HL-60/S4 (cell line): ENCODE results near the gene LSM14B.
"Not testable (repeated sequence)": the region's sequence is repeated elsewhere in the genome, so short reads cannot be mapped to it uniquely, and the experiment has no call there.

Experiments used
- in situ Hi-C: fragments of 300-500 bp; cut with MboI; formaldehyde crosslinking; loops from 2 replicates; pipeline ENCODE4 v1.14.3; 2022; ENCODE audit warnings: low sequenced_read_pairs

LSM14B gene

DNA sequence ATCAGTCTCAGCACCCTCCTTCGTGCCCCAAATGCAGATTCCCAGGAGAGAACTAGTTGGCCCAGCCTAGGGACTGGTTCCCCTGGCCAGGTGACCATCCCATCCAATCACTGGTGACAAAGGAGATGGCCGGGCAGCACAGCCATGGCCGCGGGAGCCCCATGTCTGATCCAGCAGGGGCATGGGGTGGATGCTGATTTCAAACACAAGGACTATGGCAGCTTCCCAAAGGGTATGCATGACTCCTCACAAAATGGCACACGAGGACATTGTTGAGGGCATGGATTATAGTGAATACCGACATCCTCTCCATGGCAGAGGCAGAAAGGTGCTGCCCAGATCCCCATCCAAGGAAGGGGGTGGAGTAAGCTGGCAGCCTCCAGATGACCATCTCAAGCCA, 9.9 kb upstream of the LSM14B start:
- in situ Hi-C loops, result no loop called here

GRCh38 chr20:62114894-62115293, 7.4 kb upstream of the LSM14B start:
- in situ Hi-C loops, result no loop called here

DNA sequence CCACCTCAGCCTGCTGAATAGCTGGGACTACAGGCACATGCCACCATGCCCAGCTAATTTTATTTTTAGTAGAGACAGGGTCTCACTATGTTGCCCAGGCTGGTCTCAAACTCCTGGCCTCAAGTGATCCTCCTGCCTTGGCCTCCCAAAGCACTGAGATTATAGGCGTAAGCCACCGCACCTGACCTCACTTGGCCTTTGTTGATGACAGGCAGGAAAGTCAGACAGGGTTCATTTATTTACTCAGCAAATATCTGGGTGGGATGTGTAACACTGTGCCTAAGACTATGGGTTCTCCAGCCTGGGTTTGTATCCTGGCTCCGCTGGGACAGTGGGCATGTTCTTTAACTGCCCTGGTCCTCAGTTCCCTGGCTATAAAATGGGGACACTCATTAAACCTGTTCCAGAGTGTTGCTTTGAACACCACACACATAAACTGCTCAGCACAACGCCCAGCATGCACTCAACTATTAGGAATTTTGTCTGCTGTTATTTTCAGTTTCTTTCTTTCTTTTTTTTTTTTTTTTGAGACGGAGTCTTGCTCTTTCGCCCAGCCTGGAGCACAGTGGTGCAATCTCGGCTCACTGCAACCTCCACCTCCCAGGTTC, 6.4 kb upstream of the LSM14B start:
- in situ Hi-C loops, result not testable (repeated sequence)

DNA sequence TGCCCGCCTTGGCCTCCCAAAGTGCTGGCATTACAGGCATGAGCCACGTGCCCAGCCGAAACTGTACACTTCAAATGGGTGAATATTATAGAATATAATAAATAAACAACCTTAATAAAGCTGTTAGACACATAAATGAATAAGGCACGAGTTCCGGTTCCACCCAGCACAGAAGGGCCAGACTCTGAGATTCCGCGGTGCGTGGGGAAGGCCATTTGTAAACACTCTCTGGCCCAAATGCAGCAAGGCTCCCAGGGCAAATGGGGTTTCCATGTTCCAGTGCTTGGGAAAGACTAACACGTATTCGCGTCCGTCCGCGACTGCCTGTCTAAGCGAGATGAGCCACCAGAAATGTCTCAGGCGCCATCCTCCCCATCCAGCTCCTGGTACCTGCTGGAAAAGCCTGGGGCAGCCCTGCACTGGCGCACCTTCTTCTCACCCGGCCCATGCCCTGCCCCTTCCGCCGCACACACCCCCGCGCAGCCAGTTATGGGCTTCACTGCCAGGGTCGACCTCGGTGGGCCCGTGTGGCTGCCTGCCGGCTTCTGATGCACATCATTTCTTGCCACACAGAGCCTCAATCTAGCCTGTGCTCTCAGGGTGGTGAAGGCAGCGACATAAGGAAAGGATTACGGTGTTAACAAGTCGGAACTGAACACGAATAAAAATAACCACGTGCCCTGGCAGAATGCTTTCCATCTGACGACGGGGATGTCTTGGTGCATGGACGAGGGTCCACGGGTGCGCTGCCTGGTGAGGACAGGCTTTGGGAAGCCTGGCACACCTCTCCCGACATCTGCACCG, 5.5 kb upstream of the LSM14B start:
- in situ Hi-C loops, result no loop called here

DNA sequence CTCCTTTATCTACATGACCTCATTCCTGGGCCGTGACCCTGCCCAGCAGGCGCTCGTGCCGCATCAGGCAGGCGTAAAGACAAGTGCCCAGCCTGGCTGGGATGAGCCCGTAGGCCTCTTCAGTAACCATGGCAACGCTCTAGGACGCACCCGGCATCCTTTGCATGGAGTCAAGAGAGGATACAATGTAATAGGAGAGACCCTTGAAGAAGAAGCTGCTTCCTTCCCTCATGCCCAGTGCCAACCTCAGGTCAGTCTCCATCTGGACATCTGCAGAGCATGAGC, 5.0 kb upstream of the LSM14B start:
- in situ Hi-C loops, result no loop called here

GRCh38 chr20:62117658-62118057, 4.6 kb upstream of the LSM14B start:
- in situ Hi-C loops, result no loop called here

- in situ Hi-C loops, result no loop called here
Observed at GRCh38 chr20:62118113-62119043, 3.9 kb upstream of the LSM14B start.

GRCh38 chr20:62119115-62119514, 3.2 kb upstream of the LSM14B start:
- in situ Hi-C loops, result no loop called here

DNA sequence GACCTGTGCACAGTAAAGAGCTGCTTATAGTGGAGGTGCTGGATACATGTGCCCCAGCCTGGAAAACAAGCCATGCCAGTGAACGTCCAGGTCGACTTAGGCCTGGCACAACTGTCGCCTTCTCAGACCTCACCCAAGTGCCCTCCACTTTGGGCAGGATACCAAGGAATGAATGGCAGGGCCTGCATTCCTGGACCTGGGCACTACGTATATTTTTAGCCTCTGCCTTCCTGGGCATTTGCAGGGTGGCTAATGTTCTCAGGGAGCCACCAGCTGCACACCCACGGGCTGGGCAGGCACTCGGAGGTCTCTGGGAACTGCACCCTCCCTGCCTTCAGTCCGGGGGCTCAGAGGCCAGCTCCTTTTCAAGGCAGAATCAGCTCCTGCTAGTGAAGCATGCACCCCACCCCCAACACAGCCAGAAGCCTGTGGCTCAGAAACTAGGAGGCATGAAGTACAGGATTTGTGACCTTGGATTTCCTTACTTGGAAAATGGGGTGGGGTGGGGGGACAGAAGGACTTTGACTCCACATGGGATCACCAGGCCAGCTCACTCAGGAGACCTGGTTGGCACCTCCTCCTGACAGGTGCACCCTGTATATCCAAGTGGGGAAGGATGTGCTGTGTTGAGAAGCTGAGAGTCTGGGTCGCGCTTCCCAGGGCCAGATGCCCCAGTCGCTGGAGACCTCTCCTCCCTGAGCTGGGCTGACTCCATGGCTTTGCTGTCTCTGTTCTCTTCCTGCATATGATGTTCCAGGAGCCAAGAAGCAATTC, 2.5 kb upstream of the LSM14B start:
- in situ Hi-C loops, result no loop called here

GRCh38 chr20:62120365-62120762, 1.9 kb upstream of the LSM14B start:
- in situ Hi-C loops, result no loop called here

DNA sequence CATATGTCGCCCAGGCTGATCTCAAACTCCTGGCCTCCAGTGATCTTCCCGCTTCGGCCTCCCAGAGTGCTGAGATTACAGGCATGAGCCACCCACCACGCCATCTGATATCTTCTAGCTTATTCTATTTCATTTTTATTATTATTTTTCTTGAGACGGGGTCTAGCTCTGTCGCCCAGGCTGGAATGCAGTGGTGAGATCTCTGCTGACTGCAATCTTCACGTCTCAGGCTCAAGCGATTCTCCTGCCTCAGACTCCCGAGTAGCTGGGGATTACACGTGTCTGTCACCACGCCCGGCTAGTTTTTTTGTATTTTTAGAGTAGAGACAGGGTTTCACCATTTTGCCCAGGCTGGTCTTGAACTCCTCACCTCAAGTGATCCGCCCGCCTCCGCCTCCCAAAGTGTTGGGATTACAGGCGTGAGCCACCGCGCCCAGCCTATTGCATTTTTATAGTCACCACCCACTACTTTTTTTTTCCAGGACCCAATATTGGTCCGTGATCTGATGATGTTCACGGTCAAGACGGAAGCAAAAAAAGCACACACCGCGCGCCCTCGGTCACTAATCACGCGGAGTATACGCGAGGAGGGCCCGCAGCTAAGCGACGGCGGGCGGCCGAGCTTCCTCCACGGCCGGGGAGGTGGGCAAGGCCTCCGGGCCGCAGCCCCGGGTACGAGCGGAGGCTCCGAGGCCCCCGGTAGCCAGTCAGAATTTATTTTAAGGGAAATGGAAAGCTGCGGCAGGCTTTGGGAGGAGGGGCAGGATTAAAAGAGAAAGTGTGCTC, 1.1 kb upstream of the LSM14B start:
- in situ Hi-C loops, result no loop called here

GRCh38 chr20:62122654-62123449, 577 bp downstream of the LSM14B start:
- in situ Hi-C loops, result no loop called here

DNA sequence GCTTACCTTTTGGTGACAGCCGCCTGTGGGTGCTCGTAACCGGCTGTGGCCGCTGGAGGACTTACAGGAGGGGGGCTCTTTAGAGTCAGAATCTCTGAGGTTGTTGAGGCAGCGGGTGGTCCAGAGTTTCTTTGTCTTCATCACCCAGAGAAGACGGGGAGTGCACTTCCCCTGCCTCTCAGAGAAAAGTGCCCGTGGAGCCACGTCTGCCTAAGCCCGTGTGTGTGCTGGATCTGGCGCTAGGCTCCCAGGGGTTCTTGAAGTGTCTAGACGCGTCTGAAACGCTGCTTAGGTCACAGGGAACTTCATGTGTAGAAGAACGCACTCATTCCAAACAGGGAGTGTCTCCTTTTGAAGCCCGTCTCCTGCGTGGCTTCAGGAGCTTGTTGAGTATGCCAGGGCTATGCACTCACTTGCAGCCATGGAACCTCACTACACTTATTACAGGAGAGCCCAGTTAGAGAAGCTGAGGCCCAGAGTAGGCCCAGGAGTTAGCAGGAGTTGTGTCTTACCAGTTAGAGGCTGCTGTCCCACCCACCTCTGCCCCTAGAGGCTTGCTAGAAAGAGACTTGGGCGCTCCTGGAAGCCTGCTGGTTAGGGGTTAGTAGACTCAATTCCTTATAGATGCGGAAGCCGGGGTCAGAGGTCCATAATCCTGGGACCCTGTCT, 1.3 kb downstream of the LSM14B start:
- in situ Hi-C loops, result no loop called here

GRCh38 chr20:62126141-62126540, 3.9 kb downstream of the LSM14B start:
- in situ Hi-C loops, result no loop called here

DNA sequence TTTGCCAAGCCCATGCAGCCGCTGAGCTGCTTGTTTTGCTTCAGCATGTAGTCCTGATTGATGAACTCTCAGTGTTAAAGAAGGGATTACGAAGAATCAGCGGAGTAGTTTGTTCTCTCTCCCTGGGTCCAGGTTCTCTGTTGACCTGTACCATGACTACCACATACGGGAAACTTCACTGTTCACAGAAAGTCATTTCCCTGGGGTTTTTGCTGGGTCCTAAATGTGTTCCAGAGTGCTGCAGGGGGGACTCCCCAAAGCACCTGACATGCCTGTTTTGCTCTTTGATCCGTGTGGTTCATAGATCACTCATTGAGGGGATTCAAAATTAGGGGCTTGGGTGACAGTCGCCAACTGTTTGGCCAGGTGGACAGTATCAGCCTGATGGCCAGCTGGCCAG, 5.5 kb downstream of the LSM14B start:
- in situ Hi-C loops, result no loop called here

DNA sequence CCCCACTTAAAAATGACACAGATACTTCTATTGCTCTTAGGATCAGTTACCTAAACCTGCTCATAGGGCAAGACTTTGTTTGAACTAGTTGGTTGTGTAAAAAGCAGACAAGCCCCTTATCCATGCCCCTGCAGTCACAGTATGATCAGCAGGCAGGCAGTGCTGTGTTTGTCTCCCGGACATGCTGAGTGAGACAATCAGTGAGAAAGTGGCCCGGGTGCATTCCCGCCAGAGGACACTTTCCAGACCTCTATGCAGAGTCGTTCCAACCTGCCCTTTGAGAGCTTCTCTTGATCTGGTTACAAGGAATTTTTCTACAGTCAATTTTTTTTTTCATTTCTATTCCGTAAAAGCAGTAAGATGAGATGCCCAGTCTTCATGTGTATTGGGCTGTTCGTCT, 6.2 kb downstream of the LSM14B start:
- in situ Hi-C loops, result no loop called here

- in situ Hi-C loops, result no loop called here
Observed at GRCh38 chr20:62129731-62130531, 7.7 kb downstream of the LSM14B start.
